GM23338 (cell line): ENCODE data around the gene RAB20. TPM values are rescaled to one million over a fixed set of nuclear protein-coding genes. Genes with fewer than 3 reads are reported as not detected.

ENCODE experiments used
- ATAC-seq: fragments of 200-7000 bp; cut with Tn5 transposase; 3 replicates; pipeline ENCODE4 v1.9.1; 2020
- DNase-seq: peaks from one replicate; pipeline ENCODE4 v3.0.0-alpha.2; 2015; ENCODE audit warnings: low spot score
- H2AFZ ChIP-seq: fragments of 200-600 bp; sonication (generic); 2 replicates; pipeline ENCODE4 v1.8.0; 2016; ENCODE audit warnings: antibody characterized with exemption, mild to moderate bottlenecking, moderate library complexity
- H3F3A ChIP-seq: fragments of 200-600 bp; sonication (generic); replicated peaks from 2 replicates; pipeline ENCODE4 v1.8.0; 2017; ENCODE audit warnings: antibody characterized with exemption, mixed run types, low read depth
- H3K27ac ChIP-seq: fragments of 200-600 bp; sonication (generic); 2 replicates; pipeline ENCODE4 v1.6.1; 2016; ENCODE audit warnings: low read depth
- H3K27me3 ChIP-seq: fragments of 200-600 bp; sonication (generic); 2 replicates; pipeline ENCODE4 v1.8.0; 2016; ENCODE audit warnings: mild to moderate bottlenecking, mixed run types, moderate library complexity; ENCODE audit not compliant: insufficient read depth
- H3K36me3 ChIP-seq: fragments of 200-600 bp; sonication (generic); 2 replicates; pipeline ENCODE4 v1.8.0; 2016; ENCODE audit warnings: mild to moderate bottlenecking; ENCODE audit not compliant: insufficient read depth
- H3K4me1 ChIP-seq: fragments of 200-600 bp; sonication (generic); 2 replicates; pipeline ENCODE4 v1.8.0; 2016; ENCODE audit warnings: mild to moderate bottlenecking, moderate library complexity; ENCODE audit not compliant: insufficient read depth
- H3K4me2 ChIP-seq: fragments of 200-600 bp; sonication (generic); 2 replicates; pipeline ENCODE4 v1.7.1; 2017; ENCODE audit warnings: mixed run types
- H3K4me3 ChIP-seq: fragments of 200-600 bp; sonication (generic); 2 replicates; pipeline ENCODE4 v1.6.1; 2016; ENCODE audit warnings: mixed run types
- H3K79me2 ChIP-seq: fragments of 200-600 bp; sonication (generic); replicated peaks from 2 replicates; pipeline ENCODE4 v1.8.0; 2017; ENCODE audit warnings: mild to moderate bottlenecking; ENCODE audit not compliant: insufficient read depth
- H3K9me2 ChIP-seq: fragments of 200-600 bp; sonication (generic); 2 replicates; pipeline ENCODE4 v1.8.0; 2017; ENCODE audit not compliant: insufficient read depth
- H4K20me1 ChIP-seq: fragments of 200-600 bp; sonication (generic); replicated peaks from 2 replicates; pipeline ENCODE4 v1.8.0; 2017; ENCODE audit warnings: mild to moderate bottlenecking; ENCODE audit not compliant: insufficient read depth
- H3K27ac Mint-ChIP-seq: 2 replicates; pipeline ENCODE4 v1.8.0; 2020; ENCODE audit warnings: inconsistent platforms, mild to moderate bottlenecking, moderate library complexity, mixed read lengths
- H3K27me3 Mint-ChIP-seq: 3 replicates; pipeline ENCODE4 v1.8.0; 2022; ENCODE audit warnings: low read depth, mild to moderate bottlenecking, moderate library complexity, mixed read lengths, inconsistent platforms; ENCODE audit not compliant: insufficient read depth, poor library complexity
- H3K36me3 Mint-ChIP-seq: 3 replicates; pipeline ENCODE4 v1.8.0; 2021; ENCODE audit warnings: low read depth, mild to moderate bottlenecking, inconsistent platforms, moderate library complexity, mixed read lengths
- H3K4me1 Mint-ChIP-seq: 3 replicates; pipeline ENCODE4 v1.8.0; 2020; ENCODE audit warnings: mild to moderate bottlenecking, inconsistent platforms, mixed read lengths
- H3K4me3 Mint-ChIP-seq: 3 replicates; pipeline ENCODE4 v1.8.0; 2021; ENCODE audit warnings: moderate library complexity, mild to moderate bottlenecking, inconsistent platforms, mixed read lengths
- H3K9me3 Mint-ChIP-seq: 3 replicates; pipeline ENCODE4 v1.8.0; 2020; ENCODE audit warnings: moderate library complexity, mild to moderate bottlenecking, inconsistent platforms, mixed read lengths
- EZH2 ChIP-seq: fragments of 200-600 bp; sonication (generic); IDR thresholded peaks from one replicate; pipeline ENCODE4 v1.8.0; 2017; ENCODE audit warnings: antibody characterized with exemption, mild to moderate bottlenecking, low read depth; ENCODE audit not compliant: unreplicated experiment
- EZH2phosphoT487 ChIP-seq: fragments of 200-600 bp; sonication (generic); IDR thresholded peaks from one replicate; pipeline ENCODE4 v1.8.1; 2018; ENCODE audit warnings: antibody characterized with exemption; ENCODE audit not compliant: unreplicated experiment
- NANOG ChIP-seq: IDR thresholded peaks from 2 replicates; pipeline ENCODE4 v1.6.1; 2016; ENCODE audit warnings: antibody characterized with exemption, borderline replicate concordance
- POLR2AphosphoS5 ChIP-seq: IDR thresholded peaks from 2 replicates; pipeline ENCODE4 v1.6.1; 2016; ENCODE audit warnings: antibody characterized with exemption, low read depth
- REST ChIP-seq: IDR thresholded peaks from one replicate; pipeline ENCODE4 v1.6.1; 2018; ENCODE audit warnings: antibody characterized with exemption; ENCODE audit not compliant: unreplicated experiment
- STAT1 ChIP-seq: IDR thresholded peaks from one replicate; pipeline ENCODE4 v1.6.1; 2016; ENCODE audit warnings: antibody characterized with exemption; ENCODE audit not compliant: unreplicated experiment
- ZNF114 ChIP-seq: fragments of 250-450 bp; sonication (Bioruptor Pico); IDR thresholded peaks from 2 replicates; pipeline ENCODE4 v1.5.0; 2020; ENCODE audit warnings: mild to moderate bottlenecking, moderate library complexity
- ZNF331 ChIP-seq: fragments of 250-450 bp; sonication (Bioruptor Pico); IDR thresholded peaks from 2 replicates; pipeline ENCODE4 v1.5.0; 2020; ENCODE audit warnings: low read depth, mild to moderate bottlenecking, moderate library complexity
- polyA plus RNA-seq: library from polyadenylated mRNA; unstranded; fragments of >200 nt; fragmentation: Nextera tagmentation; extraction: Ambion mirVana; gene quantifications from 2 replicates; pipeline ENCODE4 v1.2.1, GENCODE V29; 2016
- total RNA-seq: library from RNA; depleted of rRNA; stranded (reverse); fragments of >200 nt; shearing (Covaris generic); gene quantifications from 2 replicates; pipeline ENCODE4 v1.2.3, GENCODE V29; 2014
- TF ChIP-seq, protein P1 (sequence below): IDR thresholded peaks from 2 replicates; pipeline ENCODE4 v1.6.1; 2016; ENCODE audit warnings: antibody characterized with exemption
- TF ChIP-seq, protein P2 (sequence below), 2 experiments: fragments of 200-600 bp in 1 of 2; sonication (generic) in 1 of 2; conservative IDR thresholded peaks; 2 replicates each; pipeline versions ENCODE4 v1.5.1 to v1.6.1; 2016 to 2017; ENCODE audit warnings: antibody characterized with exemption in 2 of 2, low read depth in 2 of 2, mild to moderate bottlenecking in 2 of 2, moderate library complexity in 1 of 2

The RAB20 gene
- total and polyA plus RNA-seq, 2 experiments from 2014 or later, result 12.3 to 26.6 TPM

DNA sequence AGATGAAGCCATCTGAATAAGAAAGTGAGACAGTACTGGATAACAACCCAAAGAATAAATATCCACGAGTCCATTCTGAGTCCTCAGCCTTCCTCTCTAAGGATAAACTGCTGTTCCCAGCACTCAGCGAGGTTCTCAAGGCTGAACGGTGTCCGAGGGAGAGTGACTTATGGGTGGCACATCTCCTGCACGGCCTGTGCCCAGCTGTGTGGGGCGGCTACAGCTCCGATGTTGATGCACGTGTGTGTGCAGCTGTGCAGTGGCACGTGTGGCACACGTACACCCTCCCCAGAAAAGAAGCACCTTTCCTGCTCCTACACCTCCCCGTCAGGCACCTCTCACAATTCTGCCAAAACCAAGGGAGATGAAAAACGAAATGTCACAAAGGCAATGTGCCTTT is 45.0 kb downstream of the RAB20 start:
- no peak for DNase-seq
- Mint-ChIP-seq H3K36me3 (peaks cover 11% of the 10 kb centered on the region; the same call in 2 of the 3 replicates), H3K4me1 (peaks cover 7% of the 10 kb centered on the region), H3K9me3 (no peaks in the 10 kb centered on the region), H3K27me3 (peaks cover 15% of the 10 kb centered on the region), H3K27ac (no peak overlapping the region), H3K4me3 (no peak overlapping the region)
- peak overlapping the region; percentile 59; the same call in 1 of the 2 replicates for H3K27ac ChIP-seq
- no peaks in the 10 kb centered on the region for H3F3A ChIP-seq
- no peaks in the 10 kb centered on the region for H3K79me2 ChIP-seq
- H3K4me3 ChIP-seq, result no peak overlapping the region
- ATAC-seq, result no peak
- H3K27me3 ChIP-seq, result no peaks in the 10 kb centered on the region
- H2AFZ ChIP-seq, result no peak overlapping the region
- H3K4me2 ChIP-seq, result no peak overlapping the region
- H3K9me2 ChIP-seq, result no peaks in the 10 kb centered on the region
- H3K36me3 ChIP-seq, result 0 out of 2 replicates have a peak, but pooled peaks cover 3% of the 10 kb centered on the region
- no peaks in the 10 kb centered on the region for H4K20me1 ChIP-seq
- H3K4me1 ChIP-seq, result no peaks in the 10 kb centered on the region
- no peak for TF ChIP-seq STAT1
- no peak for TF ChIP-seq EZH2phosphoT487

GRCh38 chr13:110512198-110512740 is 49.3 kb downstream of the RAB20 start:
- Mint-ChIP-seq H3K4me1 (peaks cover 7% of the 10 kb centered on the region), H3K4me3 (no peak overlapping the region)
- no peak for TF ChIP-seq EZH2
- no peak for TF ChIP-seq ZNF114 (CRISPR knock-in tag)
- no peak for TF ChIP-seq NANOG
- TF ChIP-seq REST, result no peak
- TF ChIP-seq EZH2phosphoT487, result no peak
- TF ChIP-seq, protein P1, sequence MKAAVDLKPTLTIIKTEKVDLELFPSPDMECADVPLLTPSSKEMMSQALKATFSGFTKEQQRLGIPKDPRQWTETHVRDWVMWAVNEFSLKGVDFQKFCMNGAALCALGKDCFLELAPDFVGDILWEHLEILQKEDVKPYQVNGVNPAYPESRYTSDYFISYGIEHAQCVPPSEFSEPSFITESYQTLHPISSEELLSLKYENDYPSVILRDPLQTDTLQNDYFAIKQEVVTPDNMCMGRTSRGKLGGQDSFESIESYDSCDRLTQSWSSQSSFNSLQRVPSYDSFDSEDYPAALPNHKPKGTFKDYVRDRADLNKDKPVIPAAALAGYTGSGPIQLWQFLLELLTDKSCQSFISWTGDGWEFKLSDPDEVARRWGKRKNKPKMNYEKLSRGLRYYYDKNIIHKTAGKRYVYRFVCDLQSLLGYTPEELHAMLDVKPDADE, result no peak
- no peak for TF ChIP-seq ZNF331
- TF ChIP-seq, protein P2, sequence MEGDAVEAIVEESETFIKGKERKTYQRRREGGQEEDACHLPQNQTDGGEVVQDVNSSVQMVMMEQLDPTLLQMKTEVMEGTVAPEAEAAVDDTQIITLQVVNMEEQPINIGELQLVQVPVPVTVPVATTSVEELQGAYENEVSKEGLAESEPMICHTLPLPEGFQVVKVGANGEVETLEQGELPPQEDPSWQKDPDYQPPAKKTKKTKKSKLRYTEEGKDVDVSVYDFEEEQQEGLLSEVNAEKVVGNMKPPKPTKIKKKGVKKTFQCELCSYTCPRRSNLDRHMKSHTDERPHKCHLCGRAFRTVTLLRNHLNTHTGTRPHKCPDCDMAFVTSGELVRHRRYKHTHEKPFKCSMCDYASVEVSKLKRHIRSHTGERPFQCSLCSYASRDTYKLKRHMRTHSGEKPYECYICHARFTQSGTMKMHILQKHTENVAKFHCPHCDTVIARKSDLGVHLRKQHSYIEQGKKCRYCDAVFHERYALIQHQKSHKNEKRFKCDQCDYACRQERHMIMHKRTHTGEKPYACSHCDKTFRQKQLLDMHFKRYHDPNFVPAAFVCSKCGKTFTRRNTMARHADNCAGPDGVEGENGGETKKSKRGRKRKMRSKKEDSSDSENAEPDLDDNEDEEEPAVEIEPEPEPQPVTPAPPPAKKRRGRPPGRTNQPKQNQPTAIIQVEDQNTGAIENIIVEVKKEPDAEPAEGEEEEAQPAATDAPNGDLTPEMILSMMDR (conservative IDR thresholded peaks at IDR 0.05; ENCODE audit: low read depth in 2 of 2), result no peak
- no peak for TF ChIP-seq POLR2AphosphoS5

More at GRCh38 chr13:110512198-110512740, 49.3 kb downstream of the RAB20 start:
- Histone ChIP-seq H3K9me2 (no peaks in the 10 kb centered on the region), H3K27ac (no peak overlapping the region), H3F3A (no peaks in the 10 kb centered on the region), H2AFZ (no peak overlapping the region), H4K20me1 (no peaks in the 10 kb centered on the region), H3K27me3 (no peaks in the 10 kb centered on the region), H3K4me3 (no peak overlapping the region), H3K4me1 (no peaks in the 10 kb centered on the region), H3K79me2 (no peaks in the 10 kb centered on the region), H3K36me3 (peaks cover 3% of the 10 kb centered on the region; the same call in 1 of the 2 replicates), H3K4me2 (no peak overlapping the region)
- Mint-ChIP-seq H3K27me3 (peaks cover 6% of the 10 kb centered on the region), H3K27ac (no peak overlapping the region), H3K36me3 (peaks cover 19% of the 10 kb centered on the region; the same call in 2 of the 3 replicates), H3K9me3 (no peaks in the 10 kb centered on the region)
- DNase-seq (no peak), ATAC-seq (no peak)
